Mesendoderm (in vitro differentiated cells): ENCODE data around the gene ZBTB6. TPM values are rescaled to one million over a fixed set of nuclear protein-coding genes. Genes with fewer than 3 reads are reported as not detected.

ENCODE experiments used
- DNase-seq: peaks from one replicate; pipeline ENCODE4 v3.0.0; 2013
- H2AK5ac ChIP-seq: 2 replicates; pipeline ENCODE4 v1.6.1; 2013; ENCODE audit warnings: low read length, inconsistent platforms
- H2BK120ac ChIP-seq: 2 replicates; pipeline ENCODE4 v1.6.1; 2013; ENCODE audit warnings: low read depth, mild to moderate bottlenecking, low read length, moderate library complexity, mixed read lengths
- H2BK15ac ChIP-seq: replicated peaks from 2 replicates; pipeline ENCODE4 v1.6.1; 2013; ENCODE audit warnings: low read depth, mild to moderate bottlenecking, moderate library complexity
- H2BK5ac ChIP-seq: 2 replicates; pipeline ENCODE4 v1.6.1; 2013; ENCODE audit warnings: low read length, inconsistent platforms
- H3K18ac ChIP-seq: 2 replicates; pipeline ENCODE4 v1.6.1; 2013; ENCODE audit warnings: mild to moderate bottlenecking, low read length, mixed read lengths
- H3K23ac ChIP-seq: one replicate; pipeline ENCODE4 v1.6.1; 2013; ENCODE audit warnings: low read length
- H3K27ac ChIP-seq: 2 replicates; pipeline ENCODE4 v1.5.1; 2013; ENCODE audit warnings: low read depth, mild to moderate bottlenecking, inconsistent platforms, low read length, moderate library complexity
- H3K27me3 ChIP-seq: 2 replicates; pipeline ENCODE4 v1.6.1; 2013; ENCODE audit warnings: low read length, control low read depth, mild to moderate bottlenecking, inconsistent platforms; ENCODE audit not compliant: insufficient read depth, poor library complexity
- H3K36me3 ChIP-seq: 2 replicates; pipeline ENCODE4 v1.6.1; 2013; ENCODE audit warnings: low read length, inconsistent platforms; ENCODE audit not compliant: control insufficient read depth, insufficient read depth
- H3K4ac ChIP-seq: one replicate; pipeline ENCODE4 v1.6.1; 2013; ENCODE audit warnings: low read depth, mild to moderate bottlenecking, low read length, moderate library complexity
- H3K4me1 ChIP-seq: 2 replicates; pipeline ENCODE4 v1.6.1; 2013; ENCODE audit warnings: low read depth, low read length, inconsistent platforms; ENCODE audit not compliant: control insufficient read depth
- H3K4me2 ChIP-seq: 2 replicates; pipeline ENCODE4 v1.6.1; 2013; ENCODE audit warnings: low read length
- H3K4me3 ChIP-seq: 2 replicates; pipeline ENCODE4 v1.5.1; 2013; ENCODE audit warnings: mild to moderate bottlenecking, low read length
- H3K56ac ChIP-seq: one replicate; pipeline ENCODE4 v1.6.1; 2013; ENCODE audit warnings: low read length
- H3K79me1 ChIP-seq: 2 replicates; pipeline ENCODE4 v1.6.1; 2013; ENCODE audit warnings: low read length, inconsistent platforms
- H3K79me2 ChIP-seq: 2 replicates; pipeline ENCODE4 v1.6.1; 2013; ENCODE audit warnings: mild to moderate bottlenecking, low read length; ENCODE audit not compliant: control insufficient read depth, insufficient read depth
- H3K9ac ChIP-seq: 2 replicates; pipeline ENCODE4 v1.6.1; 2013; ENCODE audit warnings: low read length, inconsistent platforms
- H4K5ac ChIP-seq: one replicate; pipeline ENCODE4 v1.6.1; 2013; ENCODE audit warnings: low read length
- H4K8ac ChIP-seq: one replicate; pipeline ENCODE4 v1.6.1; 2013; ENCODE audit warnings: low read depth, mild to moderate bottlenecking, control low read depth, low read length, moderate library complexity
- WGBS: extraction: QIAGEN DNeasy Blood & Tissue Kit; methylation state at CpG from one replicate; pipeline ENCODE4 v1.1.7; 2013; ENCODE audit warnings: low lambda C conversion rate, missing lambda C conversion rate; ENCODE audit not compliant: insufficient coverage; ENCODE audit errors: extremely low coverage; 5-methylcytosine and 5-hydroxymethylcytosine counted together
- polyA plus RNA-seq, 2 experiments: library from polyadenylated mRNA; stranded (reverse); fragments of 200-250 nt; gene quantifications; one replicate each; pipeline ENCODE4 v1.2.3, GENCODE V29; 2013

ZBTB6 gene, protein sequence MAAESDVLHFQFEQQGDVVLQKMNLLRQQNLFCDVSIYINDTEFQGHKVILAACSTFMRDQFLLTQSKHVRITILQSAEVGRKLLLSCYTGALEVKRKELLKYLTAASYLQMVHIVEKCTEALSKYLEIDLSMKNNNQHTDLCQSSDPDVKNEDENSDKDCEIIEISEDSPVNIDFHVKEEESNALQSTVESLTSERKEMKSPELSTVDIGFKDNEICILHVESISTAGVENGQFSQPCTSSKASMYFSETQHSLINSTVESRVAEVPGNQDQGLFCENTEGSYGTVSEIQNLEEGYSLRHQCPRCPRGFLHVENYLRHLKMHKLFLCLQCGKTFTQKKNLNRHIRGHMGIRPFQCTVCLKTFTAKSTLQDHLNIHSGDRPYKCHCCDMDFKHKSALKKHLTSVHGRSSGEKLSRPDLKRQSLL
- polyA plus RNA-seq (2013, experiment 1 of 2): 5.1 TPM
- polyA plus RNA-seq (2013, experiment 2 of 2): 5.1 TPM

DNA sequence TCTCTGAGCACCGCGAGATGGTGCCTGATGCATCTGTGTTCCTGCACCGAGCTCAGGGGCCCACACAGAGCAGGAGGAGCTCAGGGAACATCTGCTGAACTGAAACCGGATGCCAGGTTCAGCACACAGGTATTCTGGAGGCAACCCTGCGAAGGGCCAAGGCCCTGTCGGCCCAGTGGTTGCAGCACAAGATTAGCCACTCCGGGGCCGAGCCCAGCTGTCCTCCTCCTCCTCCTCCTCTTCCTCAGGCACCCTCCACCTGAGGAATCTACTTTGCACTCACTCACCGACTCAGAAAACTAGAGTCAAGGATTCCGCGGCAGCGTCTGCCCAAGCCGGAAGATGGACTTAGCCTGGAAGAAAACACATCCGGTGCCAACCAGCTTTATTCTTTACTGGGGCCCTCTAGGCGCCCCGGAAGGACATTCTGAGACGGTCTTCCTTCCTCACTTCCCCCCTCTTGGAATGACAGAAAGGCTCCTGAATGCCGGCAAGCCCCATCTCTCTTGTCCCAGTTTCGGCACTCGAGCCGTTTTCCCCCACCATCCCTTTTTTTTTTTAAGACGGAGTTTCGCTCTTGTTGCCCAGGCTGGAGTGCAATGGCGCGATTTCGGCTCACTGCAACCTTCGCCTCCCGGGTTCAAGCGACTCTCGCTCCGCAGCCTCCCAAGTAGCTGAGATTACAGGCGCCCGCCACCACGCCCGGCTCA lies at the start of gene ZBTB6:
ZBTB6 (minus strand) TSS at position 360 of the 710 bp plus-strand sequence. CDS start 1,251 bp downstream, outside the sequence.
- Histone ChIP-seq H3K4me1 (peaks cover 2% of the 10 kb centered on the region), H2BK5ac (peak within 1 kb of the TSS; percentile 62), H2BK120ac (no peak within 1 kb of the TSS), H3K27ac (peak within 1 kb of the TSS; percentile 89), H2BK15ac (no peak within 1 kb of the TSS), H3K79me1 (peaks cover 8% of the 10 kb centered on the region), H3K79me2 (peaks cover 20% of the 10 kb centered on the region), H3K56ac (peak within 1 kb of the TSS; percentile 97), H4K5ac (peak within 1 kb of the TSS; percentile 42), H2AK5ac (no peak within 1 kb of the TSS), H3K4me3 (peak within 1 kb of the TSS; percentile 71), H3K4ac (peak within 1 kb of the TSS; percentile 56), H3K9ac (peak within 1 kb of the TSS; percentile 96), H3K18ac (peak within 1 kb of the TSS; percentile 35), H3K23ac (no peak within 1 kb of the TSS), H3K4me2 (peak within 1 kb of the TSS; percentile 88), H3K27me3 (no peaks in the 10 kb centered on the region), H4K8ac (peak within 1 kb of the TSS; percentile 93), H3K36me3 (peaks cover 2% of the 10 kb centered on the region)
- no CpG with 5 or more reads among the region's 35 CpGs for WGBS
- DNase-seq: peak; percentile 95

DNA sequence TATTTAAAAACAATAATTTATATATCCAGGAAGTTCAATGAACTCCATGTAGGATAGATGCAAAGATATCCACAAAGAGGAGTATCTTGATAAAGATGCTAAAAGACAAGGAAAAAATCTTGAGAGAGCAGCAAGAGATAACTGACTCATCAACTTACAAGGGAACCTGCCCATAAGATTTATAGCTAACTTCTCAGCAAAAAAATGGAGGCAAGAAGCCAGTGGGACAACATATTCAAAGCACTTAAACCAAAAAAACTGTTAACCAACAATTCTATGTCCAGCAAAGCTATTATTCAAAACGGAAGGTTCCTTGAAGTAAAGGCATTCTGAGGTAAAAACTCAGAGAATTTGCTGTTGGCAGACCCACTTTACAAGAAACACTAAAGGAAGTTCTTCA lies 48.0 kb upstream of the ZBTB6 start:
- DNase-seq: no peak
- Histone ChIP-seq H3K9ac (no peak overlapping the region), H3K27ac (no peak overlapping the region), H3K36me3 (no peaks in the 10 kb centered on the region), H3K23ac (no peak overlapping the region), H3K18ac (no peak overlapping the region), H3K4me1 (no peaks in the 10 kb centered on the region), H3K4ac (no peak overlapping the region), H2BK15ac (no peak overlapping the region), H3K27me3 (no peaks in the 10 kb centered on the region), H3K79me1 (no peaks in the 10 kb centered on the region), H3K4me2 (no peak overlapping the region), H3K79me2 (no peaks in the 10 kb centered on the region), H3K56ac (no peak overlapping the region), H3K4me3 (no peak overlapping the region), H2BK5ac (no peak overlapping the region), H4K8ac (no peak overlapping the region), H4K5ac (no peak overlapping the region), H2BK120ac (no peak overlapping the region), H2AK5ac (no peak overlapping the region)
- WGBS: no CpG with 5 or more reads among the region's 1 CpG

DNA sequence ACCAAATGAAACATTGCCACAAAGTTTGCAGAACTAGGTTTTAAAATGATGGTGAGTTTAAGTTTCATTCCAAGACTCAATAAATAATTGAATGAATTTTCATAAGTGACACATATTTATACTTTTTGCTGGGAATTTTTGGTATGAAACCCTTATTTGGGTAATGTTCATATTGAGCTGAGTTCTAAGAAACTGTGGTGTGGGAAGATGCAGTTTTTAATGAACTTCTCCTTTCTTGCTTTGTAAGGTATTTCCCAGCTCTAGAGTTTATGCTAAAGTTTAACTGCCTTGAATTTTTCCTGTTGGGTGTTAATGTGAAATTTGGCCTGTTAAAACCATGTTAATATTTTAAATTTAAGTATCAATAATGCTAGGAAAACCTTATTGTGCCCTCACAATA lies 42.8 kb upstream of the ZBTB6 start:
- Histone ChIP-seq H3K9ac (no peak overlapping the region), H3K27ac (no peak overlapping the region), H2AK5ac (no peak overlapping the region), H2BK5ac (no peak overlapping the region), H3K4me1 (no peaks in the 10 kb centered on the region), H3K4me2 (no peak overlapping the region), H2BK120ac (no peak overlapping the region), H2BK15ac (no peak overlapping the region), H3K27me3 (no peaks in the 10 kb centered on the region), H3K36me3 (no peaks in the 10 kb centered on the region), H4K5ac (no peak overlapping the region), H3K79me1 (peaks cover 3% of the 10 kb centered on the region), H3K4ac (no peak overlapping the region), H3K4me3 (no peak overlapping the region), H3K79me2 (peaks cover 19% of the 10 kb centered on the region), H3K18ac (no peak overlapping the region), H4K8ac (no peak overlapping the region), H3K56ac (no peak overlapping the region), H3K23ac (no peak overlapping the region)
- no peak for DNase-seq

DNA sequence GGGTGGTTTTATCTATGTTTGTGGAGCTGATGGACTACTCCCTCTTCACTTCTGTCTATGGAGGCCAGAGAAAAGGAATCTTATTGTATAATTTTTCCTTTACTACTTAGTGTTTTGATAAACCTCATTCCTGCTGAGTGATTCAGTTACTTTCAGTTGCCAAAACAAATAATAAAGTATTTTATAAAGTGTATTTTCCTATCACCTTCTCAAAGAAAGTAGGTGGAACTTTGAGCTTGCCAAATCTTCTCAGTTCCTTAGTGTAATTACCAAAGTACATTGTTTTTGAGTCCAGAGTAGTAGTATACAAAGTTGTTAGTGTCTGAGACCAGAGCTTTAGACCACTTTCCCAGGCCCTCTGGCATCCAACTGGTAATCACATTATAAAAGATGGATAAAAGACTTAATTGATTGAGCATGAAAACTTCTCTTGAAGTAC lies 41.1 kb upstream of the ZBTB6 start:
- no peak overlapping the region for H2BK15ac ChIP-seq
- no peak overlapping the region for H4K8ac ChIP-seq
- H3K79me2 ChIP-seq: peaks cover 25% of the 10 kb centered on the region
- H3K27me3 ChIP-seq: no peaks in the 10 kb centered on the region
- H2BK120ac ChIP-seq: no peak overlapping the region
- DNase-seq: no peak
- H3K23ac ChIP-seq: no peak overlapping the region
- H4K5ac ChIP-seq: no peak overlapping the region
- H3K79me1 ChIP-seq: peaks cover 3% of the 10 kb centered on the region
- H3K4me3 ChIP-seq: no peak overlapping the region
- no peak overlapping the region for H2AK5ac ChIP-seq
- H3K4me1 ChIP-seq: no peaks in the 10 kb centered on the region
- no peak overlapping the region for H3K4ac ChIP-seq
- no peak overlapping the region for H3K18ac ChIP-seq
- H3K9ac ChIP-seq: no peak overlapping the region
- H2BK5ac ChIP-seq: no peak overlapping the region
- no peak overlapping the region for H3K27ac ChIP-seq
- no peak overlapping the region for H3K56ac ChIP-seq
- no peak overlapping the region for H3K4me2 ChIP-seq
- H3K36me3 ChIP-seq: no peaks in the 10 kb centered on the region

DNA sequence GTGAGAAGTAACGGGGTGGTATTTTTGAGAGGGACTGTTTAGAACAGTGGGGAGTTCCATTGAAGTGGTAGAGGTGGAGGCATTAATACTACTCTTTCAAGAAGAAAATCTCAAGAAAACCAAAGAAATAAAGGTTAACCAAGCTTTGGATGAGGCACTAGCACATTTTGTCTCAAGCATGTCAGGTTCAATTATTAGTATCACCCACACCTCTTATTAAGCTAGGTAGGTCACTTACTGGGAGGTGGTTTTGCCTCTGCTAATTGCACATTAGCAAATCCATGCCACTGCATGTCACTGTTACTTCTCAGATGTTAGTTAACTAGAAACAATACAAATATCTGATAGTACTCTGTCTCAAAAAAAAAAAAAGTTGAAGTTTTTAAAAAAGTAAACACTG lies 37.9 kb upstream of the ZBTB6 start:
- H2BK5ac ChIP-seq: no peak overlapping the region
- no peak overlapping the region for H3K4ac ChIP-seq
- H3K4me1 ChIP-seq: no peaks in the 10 kb centered on the region
- no peak overlapping the region for H2AK5ac ChIP-seq
- peaks cover 5% of the 10 kb centered on the region for H3K79me1 ChIP-seq
- no peak overlapping the region for H3K27ac ChIP-seq
- H4K8ac ChIP-seq: no peak overlapping the region
- H3K27me3 ChIP-seq: no peaks in the 10 kb centered on the region
- H3K36me3 ChIP-seq: no peaks in the 10 kb centered on the region
- H4K5ac ChIP-seq: no peak overlapping the region
- no peak for DNase-seq
- H2BK15ac ChIP-seq: no peak overlapping the region
- no peak overlapping the region for H3K4me2 ChIP-seq
- no peak overlapping the region for H3K56ac ChIP-seq
- no peak overlapping the region for H2BK120ac ChIP-seq
- H3K9ac ChIP-seq: no peak overlapping the region
- H3K23ac ChIP-seq: no peak overlapping the region
- H3K79me2 ChIP-seq: peaks cover 43% of the 10 kb centered on the region
- H3K4me3 ChIP-seq: no peak overlapping the region
- 100% methylated on average over 1 of the region's 1 CpG for WGBS
- H3K18ac ChIP-seq: no peak overlapping the region
